Left lung (tissue), 10 donors: ENCODE measurements around the gene PYGM. TPM values are rescaled to one million over a fixed set of nuclear protein-coding genes. Genes with fewer than 3 reads are reported as not detected.

Experiments
- ATAC-seq: fragments of 200-7000 bp; cut with Tn5 transposase; one replicate; pipeline ENCODE4 v1.9.1; 2020; ENCODE audit warnings: moderate library complexity
- DNase-seq, 4 donors: peaks; one replicate each; pipeline ENCODE4 v3.0.0-alpha.2; 2013 to 2020
- H3K27ac ChIP-seq, 2 donors: fragments of 200-600 bp; sonication (generic) in 1 of 2; one replicate each; pipeline versions ENCODE4 v1.5.0 to v1.8.0; 2020 to 2021
- H3K27me3 ChIP-seq, 2 donors: fragments of 200-600 bp; sonication (generic) in 1 of 2; one replicate each; pipeline versions ENCODE4 v1.5.0 to v1.8.0; 2020 to 2021
- H3K36me3 ChIP-seq, 2 donors: fragments of 200-600 bp; sonication (generic) in 1 of 2; one replicate each; pipeline versions ENCODE4 v1.5.0 to v1.8.0; 2020 to 2021
- H3K4me1 ChIP-seq, 2 donors: fragments of 200-600 bp; one replicate each; pipeline ENCODE4 v1.8.0; 2021
- H3K4me3 ChIP-seq, 2 donors: fragments of 200-600 bp; sonication (generic) in 1 of 2; one replicate each; pipeline versions ENCODE4 v1.5.0 to v1.8.0; 2020 to 2021; ENCODE audit warnings: mild to moderate bottlenecking in 1 of 2
- H3K9me3 ChIP-seq, 2 donors: fragments of 200-600 bp; sonication (generic) in 1 of 2; one replicate each; pipeline versions ENCODE4 v1.5.0 to v1.8.0; 2020 to 2021
- CTCF ChIP-seq, 2 donors: fragments of 200-600 bp; sonication (generic) in 1 of 2; IDR thresholded peaks; one replicate each; pipeline versions ENCODE4 v1.5.0 to v1.8.0; 2021; ENCODE audit warnings: antibody characterized with exemption in 2 of 2
- intact Hi-C, 2 donors: fragments of 100-400 bp; cut with DNase I; formaldehyde crosslinking; loops; one replicate each; pipeline versions ENCODE4 v1.11.2 to v1.14.2; 2022
- polyA plus RNA-seq, 6 donors: library from polyadenylated mRNA; unstranded; fragments of 120-200 nt; gene quantifications; one replicate each; pipeline ENCODE4 v1.2.1, GENCODE V29; 2013; ENCODE audit not compliant: insufficient read length in 6 of 6
- total RNA-seq, 2 donors: library from RNA; stranded (reverse); fragmentation: NEBNext Ultra II Directional; extraction: Animal tissue kit (Norgen Biotek cat#: 25700); gene quantifications; one replicate each; pipeline ENCODE4 v1.2.1, GENCODE V29; 2021
- donor health status: DM: no; HTN: yes; CAD: no.
- donor health status: DM: no; HTN: no; CAD: no.

Gene PYGM
- total and polyA plus RNA-seq, 8 donors: 1.3 to 4.4 (median 3.5) TPM

GRCh38 chr11:64741375-64742086, 18.2 kb downstream of the PYGM start:
- peak overlapping the region in 1 of 2 donors; percentile 59 for H3K4me3 ChIP-seq
- intact Hi-C loops: no loop called here

GRCh38 chr11:64739871-64740270, 19.9 kb downstream of the PYGM start:
- intact Hi-C loops: no loop called here
- no peak for ATAC-seq
- H3K4me3 ChIP-seq: no peak overlapping the region
- no peak overlapping the region for H3K27ac ChIP-seq
- H3K4me1 ChIP-seq: peaks cover 20 to 37% of the 10 kb centered on the region in 2 donors
- no peak for DNase-seq
- no peaks in the 10 kb centered on the region for H3K9me3 ChIP-seq
- peaks cover 0 to 53% of the 10 kb centered on the region in 2 donors for H3K36me3 ChIP-seq
- H3K27me3 ChIP-seq: peaks cover 5 to 46% of the 10 kb centered on the region in 2 donors
- TF ChIP-seq CTCF (IDR thresholded peaks at IDR 0.05): no peak

More at GRCh38 chr11:64741375-64742086, 18.2 kb downstream of the PYGM start:
- H3K36me3 ChIP-seq: peaks cover 0 to 36% of the 10 kb centered on the region in 2 donors
- H3K9me3 ChIP-seq: no peaks in the 10 kb centered on the region
- ATAC-seq: no peak
- DNase-seq: peak in 1 of 4 donors; percentile 83
- TF ChIP-seq CTCF (IDR thresholded peaks at IDR 0.05): no peak
- peaks cover 5 to 60% of the 10 kb centered on the region in 2 donors for H3K27me3 ChIP-seq
- peaks cover 27 to 53% of the 10 kb centered on the region in 2 donors for H3K4me1 ChIP-seq
- peak overlapping the region in 1 of 2 donors; percentile 99 for H3K27ac ChIP-seq

- Histone ChIP-seq H3K9me3 (no peaks in the 10 kb centered on the region), H3K4me1 (peaks cover under 1 to 8% of the 10 kb centered on the region in 2 donors), H3K4me3 (no peak overlapping the region), H3K36me3 (peaks cover 0 to 76% of the 10 kb centered on the region in 2 donors), H3K27me3 (peaks cover 0 to 16% of the 10 kb centered on the region in 2 donors), H3K27ac (no peak overlapping the region)
- no peak for DNase-seq
- TF ChIP-seq CTCF (IDR thresholded peaks at IDR 0.05): no peak
- ATAC-seq: no peak
- intact Hi-C loops: no loop called here
Measured at GRCh38 chr11:64736654-64737053, 23.1 kb downstream of the PYGM start.

GRCh38 chr11:64735725-64736259, 24.0 kb downstream of the PYGM start:
- no peaks in the 10 kb centered on the region for H3K4me1 ChIP-seq
- no peak overlapping the region for H3K4me3 ChIP-seq
- ATAC-seq (no peak), DNase-seq (no peak)
- H3K9me3 ChIP-seq: no peaks in the 10 kb centered on the region
- intact Hi-C loops: no loop called here
- H3K36me3 ChIP-seq: peaks cover 0 to 84% of the 10 kb centered on the region in 2 donors
- no peak for TF ChIP-seq CTCF (IDR thresholded peaks at IDR 0.05)
- H3K27me3 ChIP-seq: peaks cover 0 to 7% of the 10 kb centered on the region in 2 donors
- H3K27ac ChIP-seq: no peak overlapping the region
